RWPE2 (cell line): ENCODE measurements around the gene SELENOF.
A peak's percentile ranks its signal among the peaks of the same experiment; 100 is the strongest.
"Not testable (repeated sequence)": the region's sequence is repeated elsewhere in the genome, so short reads cannot be mapped to it uniquely, and the experiment has no call there.

ENCODE experiments used
- ATAC-seq: fragments of 200-7000 bp; cut with Tn5 transposase; 3 replicates; pipeline ENCODE4 v1.9.1; 2021; ENCODE audit warnings: low read depth
- DNase-seq: peaks from one replicate; pipeline ENCODE4 v3.0.0-alpha.2; 2020; ENCODE audit warnings: low spot score
- H3K27ac ChIP-seq: fragments of 450-650 bp; 2 replicates; pipeline ENCODE4 v1.5.1; 2017; ENCODE audit warnings: mild to moderate bottlenecking; ENCODE audit not compliant: poor library complexity, severe bottlenecking
- H3K27me3 ChIP-seq: fragments of 250-450 bp; sonication (Bioruptor Pico); 2 replicates; pipeline ENCODE4 v1.5.1; 2021; ENCODE audit warnings: mild to moderate bottlenecking, moderate library complexity; ENCODE audit not compliant: insufficient read depth, poor library complexity, severe bottlenecking
- H3K36me3 ChIP-seq: fragments of 250-450 bp; sonication (Bioruptor Pico); 2 replicates; pipeline ENCODE4 v1.5.1; 2020; ENCODE audit warnings: low read depth, mild to moderate bottlenecking, moderate library complexity
- H3K4me1 ChIP-seq: fragments of 250-450 bp; sonication (Bioruptor Pico); 2 replicates; pipeline ENCODE4 v1.5.1; 2021; ENCODE audit warnings: mild to moderate bottlenecking, moderate library complexity; ENCODE audit not compliant: insufficient read depth, poor library complexity, severe bottlenecking
- H3K4me3 ChIP-seq: fragments of 250-450 bp; sonication (Bioruptor Pico); 2 replicates; pipeline ENCODE4 v1.5.1; 2021; ENCODE audit warnings: mild to moderate bottlenecking, moderate library complexity; ENCODE audit not compliant: severe bottlenecking
- H3K9me3 ChIP-seq: fragments of 250-450 bp; sonication (Bioruptor Pico); 2 replicates; pipeline ENCODE4 v1.5.1; 2021; ENCODE audit warnings: mild to moderate bottlenecking, moderate library complexity; ENCODE audit not compliant: severe bottlenecking
- TF ChIP-seq, protein P1 (sequence below): fragments of 450-650 bp; IDR thresholded peaks from one replicate; pipeline ENCODE4 v1.5.1; 2017; ENCODE audit warnings: mild to moderate bottlenecking, moderate library complexity; ENCODE audit not compliant: poor library complexity, severe bottlenecking

The SELENOF gene

DNA sequence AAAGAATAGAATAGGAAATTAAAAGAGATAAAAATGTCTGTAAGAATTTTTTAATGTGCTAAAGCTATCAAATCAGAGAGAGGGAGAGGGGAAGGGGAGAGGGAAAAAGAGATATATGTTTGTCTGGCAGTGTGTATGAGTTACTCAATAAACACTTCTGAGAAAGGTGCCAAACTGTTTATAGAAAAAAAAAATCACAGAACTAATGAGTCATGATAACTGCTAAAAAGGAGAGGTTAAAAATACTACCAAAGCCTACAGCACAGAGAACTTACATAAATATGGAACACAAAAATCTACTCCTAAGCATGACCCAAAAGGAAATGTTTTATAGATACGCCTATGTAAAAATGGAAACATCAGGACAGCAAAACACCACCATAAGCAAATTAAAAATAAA, 45.4 kb downstream of the SELENOF start:
- H3K4me1 ChIP-seq = peaks cover 10% of the 10 kb centered on the region
- H3K4me3 ChIP-seq = no peak overlapping the region
- no peaks in the 10 kb centered on the region for H3K9me3 ChIP-seq
- ATAC-seq (0 out of 3 replicates have a peak, but pooled peaks have one; percentile 12), DNase-seq (no peak)
- no peaks in the 10 kb centered on the region for H3K27me3 ChIP-seq
- H3K36me3 ChIP-seq = peaks cover 11% of the 10 kb centered on the region; the same call in 1 of the 2 replicates
- no peak overlapping the region for H3K27ac ChIP-seq
- TF ChIP-seq, protein P1, sequence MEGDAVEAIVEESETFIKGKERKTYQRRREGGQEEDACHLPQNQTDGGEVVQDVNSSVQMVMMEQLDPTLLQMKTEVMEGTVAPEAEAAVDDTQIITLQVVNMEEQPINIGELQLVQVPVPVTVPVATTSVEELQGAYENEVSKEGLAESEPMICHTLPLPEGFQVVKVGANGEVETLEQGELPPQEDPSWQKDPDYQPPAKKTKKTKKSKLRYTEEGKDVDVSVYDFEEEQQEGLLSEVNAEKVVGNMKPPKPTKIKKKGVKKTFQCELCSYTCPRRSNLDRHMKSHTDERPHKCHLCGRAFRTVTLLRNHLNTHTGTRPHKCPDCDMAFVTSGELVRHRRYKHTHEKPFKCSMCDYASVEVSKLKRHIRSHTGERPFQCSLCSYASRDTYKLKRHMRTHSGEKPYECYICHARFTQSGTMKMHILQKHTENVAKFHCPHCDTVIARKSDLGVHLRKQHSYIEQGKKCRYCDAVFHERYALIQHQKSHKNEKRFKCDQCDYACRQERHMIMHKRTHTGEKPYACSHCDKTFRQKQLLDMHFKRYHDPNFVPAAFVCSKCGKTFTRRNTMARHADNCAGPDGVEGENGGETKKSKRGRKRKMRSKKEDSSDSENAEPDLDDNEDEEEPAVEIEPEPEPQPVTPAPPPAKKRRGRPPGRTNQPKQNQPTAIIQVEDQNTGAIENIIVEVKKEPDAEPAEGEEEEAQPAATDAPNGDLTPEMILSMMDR = no peak

DNA sequence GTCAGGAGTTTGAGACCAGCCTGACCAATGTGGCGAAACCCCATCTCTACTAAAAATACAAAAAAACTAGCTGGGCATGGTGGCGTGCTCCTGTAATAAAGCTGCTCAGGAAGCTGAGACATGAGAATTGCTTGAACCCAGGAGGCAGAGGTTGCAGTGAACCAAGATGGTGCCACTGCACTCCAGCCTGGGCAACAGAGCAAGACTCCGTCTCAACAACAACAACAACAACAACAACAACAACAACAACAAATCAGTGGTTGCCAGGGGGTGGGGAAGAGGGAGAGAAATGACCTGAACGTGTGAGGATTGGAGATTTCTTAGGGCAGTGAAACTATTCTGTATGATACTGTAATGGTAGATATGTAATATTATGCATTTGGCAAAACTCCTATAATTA, 46.6 kb downstream of the SELENOF start:
- not testable (repeated sequence) for ATAC-seq, H3K27ac ChIP-seq, DNase-seq, H3K27me3 ChIP-seq, H3K9me3 ChIP-seq, H3K4me3 ChIP-seq, H3K4me1 ChIP-seq
- peaks cover 21% of the 10 kb centered on the region for H3K36me3 ChIP-seq

DNA sequence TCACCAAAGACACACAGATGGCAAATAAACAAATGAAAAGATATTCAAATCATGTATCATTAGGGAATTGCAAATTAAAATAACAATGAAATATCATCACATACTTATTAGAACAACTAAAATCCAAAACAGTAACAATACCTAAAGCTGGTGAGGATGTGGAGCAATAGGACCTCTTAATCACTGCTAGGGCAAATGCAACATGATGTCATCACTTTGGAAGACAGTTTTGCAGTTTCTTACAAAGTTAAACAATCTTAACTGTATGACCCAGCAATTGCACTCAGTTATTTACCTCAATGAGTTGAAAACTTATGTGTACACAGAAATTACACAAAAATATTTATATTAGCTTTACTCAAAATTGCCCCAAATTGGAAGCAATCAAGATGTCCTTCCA, 47.3 kb downstream of the SELENOF start:
- H3K27ac ChIP-seq = no peak overlapping the region
- ATAC-seq = no peak

DNA sequence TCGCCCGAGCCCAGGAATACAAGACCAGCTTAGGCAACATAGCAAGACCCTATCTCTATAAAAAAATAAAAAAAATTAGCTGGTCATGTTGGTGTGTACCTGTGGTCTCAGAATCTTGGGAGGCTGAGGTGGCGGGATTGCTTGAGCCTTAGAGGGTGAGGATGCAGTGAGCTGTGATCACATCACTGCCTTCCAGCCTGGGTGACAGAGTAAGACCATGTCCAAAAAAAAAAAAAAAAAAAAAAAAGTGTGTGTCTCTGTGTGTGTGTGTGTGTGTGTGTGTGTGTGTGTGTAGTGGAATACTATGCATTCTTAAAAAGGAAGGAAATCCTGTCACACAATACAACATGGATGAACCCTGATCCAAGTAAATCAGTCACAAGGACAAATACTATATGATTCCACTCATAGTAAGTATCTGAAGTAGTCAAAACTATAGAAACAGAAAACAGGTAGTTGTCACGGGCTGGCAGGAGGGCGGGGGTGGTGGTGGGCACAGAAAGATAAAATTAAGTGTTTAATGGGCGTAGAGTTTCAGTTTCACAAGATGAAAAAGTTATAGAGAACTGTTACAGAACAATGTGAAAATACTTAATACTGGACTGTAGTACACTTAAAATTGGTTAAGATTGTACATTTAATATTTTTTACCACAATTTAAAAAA, 47.8 kb downstream of the SELENOF start:
- TF ChIP-seq, protein P1 = no peak
- DNase-seq (no peak), ATAC-seq (no peak)
- Histone ChIP-seq H3K27ac (no peak overlapping the region), H3K4me1 (peaks cover 4% of the 10 kb centered on the region), H3K36me3 (peaks cover 27% of the 10 kb centered on the region), H3K27me3 (no peaks in the 10 kb centered on the region), H3K9me3 (no peaks in the 10 kb centered on the region), H3K4me3 (no peak overlapping the region)

More for the DNA sequence above, 47.3 kb downstream of the SELENOF start:
- Histone ChIP-seq H3K4me3 (no peak overlapping the region), H3K36me3 (peaks cover 27% of the 10 kb centered on the region), H3K4me1 (peaks cover 5% of the 10 kb centered on the region), H3K27me3 (no peaks in the 10 kb centered on the region), H3K9me3 (no peaks in the 10 kb centered on the region)
- TF ChIP-seq, protein P1 = no peak
- no peak for DNase-seq

DNA sequence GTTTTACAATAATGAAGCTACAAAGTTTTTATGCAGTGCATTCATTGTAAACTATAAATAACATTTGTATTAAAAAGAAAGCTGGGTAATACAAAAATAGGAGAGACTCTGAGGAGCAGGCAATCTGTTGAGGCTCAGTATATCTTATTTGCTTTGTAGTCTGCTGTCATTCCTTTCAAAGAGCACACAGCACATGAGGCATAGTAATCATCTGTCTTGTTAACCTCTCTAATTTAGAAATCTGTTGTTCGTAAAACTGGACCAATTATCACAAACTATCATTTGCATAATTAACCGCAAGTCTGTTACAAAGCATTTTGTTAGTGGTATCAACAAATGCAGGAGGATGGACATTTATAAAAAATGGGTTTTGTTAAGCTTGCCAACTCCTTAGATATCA, 51.0 kb downstream of the SELENOF start:
- DNase-seq (no peak), ATAC-seq (no peak)
- Histone ChIP-seq H3K9me3 (no peaks in the 10 kb centered on the region), H3K27ac (no peak overlapping the region), H3K4me3 (no peak overlapping the region), H3K4me1 (no peaks in the 10 kb centered on the region), H3K27me3 (no peaks in the 10 kb centered on the region), H3K36me3 (peaks cover 34% of the 10 kb centered on the region)
- TF ChIP-seq, protein P1 = no peak
